ENCODE data around the gene BSG. TPM values are rescaled to one million over a fixed set of nuclear protein-coding genes. Genes with fewer than 3 reads are reported as not detected.

BSG gene
- total RNA-seq, 1 experiment from 2014 or later, result 614 TPM

Other genes starting within 250 kb of the BSG start
- gene MIER2, start 227.8 kb upstream of the BSG start, total RNA-seq (2014; rRNA removed; shearing (Covaris generic)), result 17.8 and 23.2 TPM in 2 replicates
- gene C2CD4C, start 163.4 kb upstream of the BSG start, total RNA-seq (2014; rRNA removed; shearing (Covaris generic)), result 0.05 and 0.12 TPM in 2 replicates
- 0.58 and 1.1 TPM in 2 replicates for gene SHC2, start 111.6 kb upstream of the BSG start, total RNA-seq (2014; rRNA removed; shearing (Covaris generic))
- gene MADCAM1, start 76.1 kb upstream of the BSG start, total RNA-seq (2014; rRNA removed; shearing (Covaris generic)), result not detected in 2 replicates
- 10.5 and 14.6 TPM in 2 replicates for gene TPGS1, start 65.1 kb upstream of the BSG start, total RNA-seq (2014; rRNA removed; shearing (Covaris generic))
- gene CDC34, start 40.8 kb upstream of the BSG start, total RNA-seq (2014; rRNA removed; shearing (Covaris generic)), result 60.6 and 66.0 TPM in 2 replicates
- gene GZMM, start 28.5 kb upstream of the BSG start, total RNA-seq (2014; rRNA removed; shearing (Covaris generic)), result not detected in 2 replicates
- gene HCN2, start 17.3 kb downstream of the BSG start, total RNA-seq (2014; rRNA removed; shearing (Covaris generic)), result 0.45 and 0.63 TPM in 2 replicates
- gene POLRMT, start 60.9 kb downstream of the BSG start, total RNA-seq (2014; rRNA removed; shearing (Covaris generic)), result 25.0 and 29.9 TPM in 2 replicates
- gene FGF22, start 67.3 kb downstream of the BSG start, total RNA-seq (2014; rRNA removed; shearing (Covaris generic)), result not detected in 2 replicates
- 27.0 and 33.5 TPM in 2 replicates for gene RNF126, start 90.6 kb downstream of the BSG start, total RNA-seq (2014; rRNA removed; shearing (Covaris generic))
- 43.3 and 51.7 TPM in 2 replicates for gene FSTL3, start 103.8 kb downstream of the BSG start, total RNA-seq (2014; rRNA removed; shearing (Covaris generic))
- not detected in 2 replicates for gene PRSS57, start 122.9 kb downstream of the BSG start, total RNA-seq (2014; rRNA removed; shearing (Covaris generic))
- gene PALM, start 136.3 kb downstream of the BSG start, total RNA-seq (2014; rRNA removed; shearing (Covaris generic)), result 4.2 and 7.6 TPM in 2 replicates
- gene MISP, start 178.5 kb downstream of the BSG start, total RNA-seq (2014; rRNA removed; shearing (Covaris generic)), result 24.1 and 30.1 TPM in 2 replicates
- gene PTBP1, start 224.9 kb downstream of the BSG start, total RNA-seq (2014; rRNA removed; shearing (Covaris generic)), result 236 and 249 TPM in 2 replicates
- 2.6 and 3.0 TPM in 2 replicates for gene PLPPR3, start 249.4 kb downstream of the BSG start, total RNA-seq (2014; rRNA removed; shearing (Covaris generic))